NCI-H510A treated with DMSO at 0.1 percent for 48 hours (cell line): Measurements from ENCODE around the gene CITED2.

ENCODE experiments used
- DNase-seq: peaks from one replicate; lab custom pipeline; 2025; lab: John Stamatoyannopoulos, UW

The CITED2 gene

DNA sequence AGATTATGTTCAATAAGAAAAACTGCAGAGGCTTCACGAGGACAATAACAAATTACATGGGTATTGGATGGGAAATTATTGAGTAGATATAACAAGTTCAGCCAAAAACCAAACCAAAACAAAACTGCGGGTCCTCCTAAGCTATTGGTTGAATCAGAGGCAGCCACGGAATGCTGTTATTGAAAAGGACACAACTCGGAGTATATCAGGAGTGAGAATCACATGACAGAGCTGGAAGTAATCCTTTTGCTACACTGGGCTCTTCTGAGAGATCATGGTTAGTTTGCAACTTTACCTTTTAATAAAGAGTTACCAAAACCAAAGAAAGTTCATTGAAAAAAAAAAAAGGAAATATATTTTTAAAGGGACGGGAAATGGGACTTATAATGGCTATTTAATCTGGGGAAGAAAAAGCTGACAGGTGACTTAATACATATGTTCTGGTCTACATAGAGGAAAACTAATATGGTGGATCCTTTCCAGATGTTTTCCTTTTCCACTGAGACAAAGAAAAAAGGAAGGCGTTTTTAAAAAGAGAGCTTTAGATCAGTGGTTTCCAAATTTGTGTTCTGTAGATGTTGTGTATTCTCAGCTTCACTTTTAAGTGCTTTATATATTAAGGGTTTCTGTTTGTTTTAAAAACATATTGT is 6.9 kb upstream of the CITED2 start:
- DNase-seq = no peak

DNA sequence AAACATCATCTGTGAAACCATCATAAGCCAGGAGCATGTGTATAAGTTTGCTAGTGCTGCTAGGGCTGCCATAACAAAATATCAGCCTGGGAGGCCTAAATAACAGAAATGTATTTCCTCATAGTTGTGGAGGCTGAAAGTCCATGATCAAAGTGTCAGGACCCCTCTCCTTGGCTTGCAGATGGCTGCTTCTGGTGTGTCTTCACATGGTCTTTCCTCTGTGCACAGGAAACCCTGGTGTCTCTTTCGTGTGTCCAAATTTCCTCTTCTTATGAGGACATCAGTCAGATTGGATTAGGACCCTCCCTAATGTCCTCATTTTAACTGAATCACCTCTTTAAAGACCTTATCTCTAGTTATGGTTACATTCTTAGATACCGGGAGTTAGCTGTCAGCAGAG is 6.2 kb upstream of the CITED2 start:
- DNase-seq = no peak

DNA sequence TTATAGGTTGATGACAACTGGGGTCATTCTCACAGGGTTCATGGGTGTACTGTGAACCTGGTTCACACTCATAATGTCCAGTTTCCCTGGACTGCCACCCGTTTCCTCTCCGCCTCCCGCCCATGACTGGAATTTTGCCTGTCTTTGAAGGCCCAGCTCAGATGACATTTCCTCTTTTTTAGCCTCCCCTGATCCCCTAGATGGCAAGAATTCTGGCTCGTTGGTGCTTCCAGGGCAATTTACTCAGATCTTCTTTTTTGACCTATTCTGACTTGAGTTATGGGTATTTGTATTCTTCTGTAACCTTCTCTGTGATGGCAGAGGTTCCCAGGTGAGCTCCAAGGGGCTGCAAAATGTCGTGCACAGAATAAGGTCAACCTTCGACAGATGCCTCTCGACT is 5.7 kb upstream of the CITED2 start:
- DNase-seq = no peak

DNA sequence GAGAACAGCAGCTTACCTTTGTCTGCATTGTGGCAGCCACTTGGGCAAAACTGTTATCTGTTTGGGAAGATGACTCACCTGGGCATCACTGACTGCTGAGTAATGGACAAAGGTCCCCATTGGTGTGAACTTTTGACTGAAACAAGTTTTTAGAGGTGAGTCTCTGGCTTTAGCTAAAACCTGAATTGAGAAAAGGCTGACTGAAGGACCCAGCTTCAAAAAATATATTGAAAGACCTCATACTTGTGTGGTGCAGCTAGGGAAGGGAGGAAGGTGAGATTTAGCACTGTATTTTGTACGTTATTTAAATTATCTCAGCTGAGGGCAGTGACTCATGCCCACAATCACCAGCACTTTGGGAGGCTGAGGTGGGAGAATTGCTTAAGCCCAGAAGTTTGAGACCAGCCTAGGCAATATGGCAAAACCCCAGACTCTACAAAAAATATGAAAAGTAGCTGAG is 4.5 kb upstream of the CITED2 start:
- DNase-seq = no peak

DNA sequence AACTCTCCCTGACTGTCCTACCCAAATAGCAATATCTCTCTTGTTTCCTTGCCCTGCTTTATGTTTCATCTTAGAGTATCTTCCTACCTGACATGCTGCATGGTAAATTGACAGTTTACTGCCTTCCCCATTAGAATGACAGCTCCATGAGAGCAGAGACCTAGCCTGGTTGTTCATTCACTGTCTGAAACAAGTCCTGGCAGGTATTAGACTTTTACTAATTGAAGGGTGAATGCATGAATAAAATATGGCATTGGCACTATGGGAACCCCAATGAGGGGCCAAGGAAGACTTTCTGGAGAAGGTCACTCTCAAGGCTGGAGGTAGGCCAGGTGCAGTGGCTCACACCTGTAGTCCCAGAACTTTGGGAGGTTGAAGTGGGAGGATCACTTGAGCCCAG is 3.8 kb upstream of the CITED2 start:
- no peak for DNase-seq

DNA sequence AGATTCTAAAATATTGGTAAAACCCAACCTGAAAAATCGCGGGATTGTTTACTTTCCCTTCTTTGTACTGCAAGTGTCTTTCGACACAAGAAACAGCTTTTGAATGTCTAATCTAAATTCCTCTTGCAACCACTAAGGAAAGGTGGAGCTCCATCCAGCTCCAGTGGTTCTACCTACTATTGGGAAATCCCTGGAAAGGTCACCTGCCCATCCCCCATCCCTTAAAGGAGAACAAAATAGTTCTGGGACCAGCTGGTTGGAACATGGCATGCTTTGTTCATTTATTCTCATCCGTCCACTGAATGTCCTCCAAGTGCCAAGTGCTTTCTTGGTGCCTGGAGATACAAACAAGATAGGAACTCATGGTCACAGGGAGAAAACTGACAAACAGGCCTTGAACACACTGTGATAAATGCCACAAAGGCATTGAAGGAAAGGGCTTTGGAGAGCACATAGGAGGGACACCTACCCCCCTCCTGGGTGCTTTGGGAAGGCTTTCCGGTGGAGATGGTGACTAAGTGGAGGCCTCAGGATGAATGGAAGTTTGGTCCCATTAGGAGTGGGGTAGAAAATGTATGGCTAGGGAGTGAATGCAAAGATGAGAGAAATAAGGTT is 2.3 kb upstream of the CITED2 start:
- DNase-seq = no peak

DNA sequence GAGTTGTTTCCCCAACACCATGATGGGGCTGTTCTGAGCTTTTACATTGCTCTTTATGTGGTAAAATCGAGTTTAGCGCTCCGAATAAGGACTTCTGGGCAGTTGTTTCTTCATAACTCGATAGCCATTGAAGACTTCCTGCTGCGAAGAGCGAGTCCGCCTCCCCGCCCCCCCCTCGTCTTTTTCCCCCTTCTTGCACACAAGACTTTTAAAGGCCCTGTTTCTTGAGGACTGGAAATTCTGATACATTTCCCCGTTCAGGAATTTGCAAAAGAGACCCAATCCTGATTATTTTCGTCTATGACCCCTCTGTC is 1.5 kb upstream of the CITED2 start:
- DNase-seq = peak; percentile 54

DNA sequence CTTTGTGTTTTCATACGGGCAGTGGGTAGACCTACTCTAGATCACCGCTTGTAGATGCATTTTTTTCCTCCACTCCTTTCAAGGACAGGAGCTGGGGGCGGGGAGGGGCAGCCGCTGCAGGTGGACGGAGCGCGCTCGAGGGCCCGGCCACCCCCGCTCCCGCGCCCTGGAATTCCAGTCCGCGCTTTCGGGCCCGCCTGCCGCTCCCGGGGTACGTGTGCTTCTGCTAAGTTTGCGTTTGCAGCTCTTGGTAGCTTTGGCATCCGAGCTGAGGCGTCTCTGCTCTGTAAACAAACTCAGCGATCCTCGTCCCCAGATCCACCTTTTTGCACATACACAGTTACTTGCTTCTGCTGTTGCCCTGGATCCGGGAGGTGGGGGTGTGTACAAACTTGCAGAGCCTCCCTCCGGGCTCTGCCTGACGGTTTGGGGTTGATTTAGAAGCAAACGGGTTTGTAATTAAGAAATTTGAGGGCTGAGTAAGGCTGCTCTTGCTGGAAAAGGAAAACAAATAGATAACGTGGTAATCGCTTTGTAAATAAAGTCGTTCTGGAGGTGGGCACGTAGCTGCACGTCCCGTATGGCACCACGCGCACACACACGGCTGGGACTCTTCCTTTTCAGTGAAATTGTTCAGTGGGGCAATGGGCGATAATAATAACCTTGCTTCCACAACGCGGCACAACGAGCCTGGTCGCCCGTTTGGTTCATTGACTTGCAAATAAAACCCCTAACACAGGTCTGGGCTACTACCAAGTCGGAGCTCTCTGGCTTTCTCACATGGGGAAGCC is 973 bp upstream of the CITED2 start:
- DNase-seq = peak; percentile 78

DNA sequence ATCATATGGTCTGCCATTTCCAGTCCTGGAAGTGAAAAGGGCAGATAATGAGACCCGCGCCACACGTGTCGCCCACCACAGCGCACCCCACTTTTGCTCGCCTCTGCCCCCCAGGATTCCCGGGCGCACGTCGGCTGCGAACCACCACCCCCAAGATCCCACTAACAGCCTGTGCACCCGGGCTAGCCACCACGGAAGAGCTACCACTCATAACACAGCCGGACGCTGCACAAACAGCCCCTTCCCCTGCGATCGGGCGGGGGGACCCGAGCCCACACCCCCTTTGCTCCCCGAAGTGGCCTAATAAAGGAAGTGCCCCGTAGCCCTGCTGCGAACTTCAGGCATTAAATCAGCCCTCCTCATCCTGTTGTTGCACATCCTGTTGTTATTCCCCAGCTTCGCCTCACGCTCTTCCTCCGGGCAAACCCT is 506 bp downstream of the CITED2 start:
- no peak for DNase-seq

DNA sequence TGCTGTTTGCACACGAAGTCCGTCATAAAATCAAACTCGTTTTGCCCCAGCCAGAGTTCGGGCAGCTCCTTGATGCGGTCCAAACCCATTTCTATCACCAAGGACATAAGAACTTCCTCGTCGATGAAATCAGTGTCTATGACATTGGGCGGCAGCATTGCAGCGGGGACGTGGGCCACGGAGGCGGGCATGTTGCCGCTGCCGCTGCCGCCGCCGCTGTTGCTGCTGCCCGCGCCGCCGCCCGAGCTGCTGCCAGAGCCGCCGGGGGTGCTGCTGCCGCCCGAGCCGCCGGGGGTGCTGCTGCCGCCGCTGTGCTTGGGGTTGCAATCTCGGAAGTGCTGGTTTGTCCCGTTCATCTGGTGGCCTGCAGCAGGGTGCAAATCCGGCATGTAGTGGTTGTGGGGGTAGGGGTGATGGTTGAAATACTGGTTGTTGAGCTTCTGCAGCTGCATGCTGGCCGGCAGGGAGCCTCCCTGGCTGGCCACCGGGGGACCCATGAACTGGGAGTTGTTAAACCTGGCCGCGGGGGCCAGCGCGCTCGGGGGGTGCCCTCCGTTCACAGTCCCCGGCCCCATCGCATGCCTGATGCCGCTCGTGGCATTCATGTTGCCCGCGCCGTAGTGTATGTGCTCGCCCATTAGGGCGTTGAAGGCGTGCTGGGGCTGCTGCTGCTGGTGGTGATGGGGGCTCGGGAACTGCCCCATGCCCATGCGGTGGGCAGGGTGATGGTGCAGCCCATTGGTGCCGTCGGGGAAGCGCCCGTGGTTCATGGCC is 1.1 kb downstream of the CITED2 start:
- DNase-seq = peak; percentile 13

DNA sequence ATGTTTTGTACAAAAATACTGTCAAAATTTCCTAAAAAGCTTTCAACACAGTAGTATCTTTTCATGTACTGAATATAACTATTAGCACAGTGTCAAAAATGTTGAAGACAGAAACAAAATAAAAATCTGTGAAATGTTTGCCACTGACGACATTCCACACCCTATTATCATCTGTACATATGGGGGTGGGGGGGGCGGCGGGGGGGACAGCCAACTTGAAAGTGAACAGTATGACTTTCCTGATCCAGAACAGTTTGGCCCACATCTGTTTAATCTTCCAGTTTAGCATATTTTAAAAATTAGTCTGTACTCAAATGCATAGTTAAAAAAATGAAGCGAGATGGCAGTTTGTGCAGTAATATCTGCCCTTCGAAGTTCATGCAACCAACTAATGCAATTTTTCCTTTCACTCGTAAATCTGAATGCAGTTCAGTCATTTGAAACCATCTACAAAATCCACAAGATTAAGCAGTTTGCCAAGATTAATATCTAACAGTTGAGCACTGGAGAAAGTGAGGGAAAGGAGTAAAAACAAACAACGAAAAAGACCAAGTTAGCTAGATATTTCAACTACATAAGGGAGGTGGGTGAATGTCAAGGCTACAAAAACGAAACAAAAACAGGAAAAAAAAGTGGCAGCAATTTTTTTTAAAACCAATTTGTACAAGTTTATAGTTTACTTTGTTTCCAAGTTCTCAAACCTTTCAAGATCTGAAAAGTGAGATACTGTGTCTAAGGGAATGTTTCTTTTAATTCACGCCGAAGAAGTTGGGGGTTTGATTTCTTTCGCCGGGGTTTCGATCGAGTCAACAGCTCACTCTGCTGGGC is 1.9 kb downstream of the CITED2 start:
- no peak for DNase-seq

DNA sequence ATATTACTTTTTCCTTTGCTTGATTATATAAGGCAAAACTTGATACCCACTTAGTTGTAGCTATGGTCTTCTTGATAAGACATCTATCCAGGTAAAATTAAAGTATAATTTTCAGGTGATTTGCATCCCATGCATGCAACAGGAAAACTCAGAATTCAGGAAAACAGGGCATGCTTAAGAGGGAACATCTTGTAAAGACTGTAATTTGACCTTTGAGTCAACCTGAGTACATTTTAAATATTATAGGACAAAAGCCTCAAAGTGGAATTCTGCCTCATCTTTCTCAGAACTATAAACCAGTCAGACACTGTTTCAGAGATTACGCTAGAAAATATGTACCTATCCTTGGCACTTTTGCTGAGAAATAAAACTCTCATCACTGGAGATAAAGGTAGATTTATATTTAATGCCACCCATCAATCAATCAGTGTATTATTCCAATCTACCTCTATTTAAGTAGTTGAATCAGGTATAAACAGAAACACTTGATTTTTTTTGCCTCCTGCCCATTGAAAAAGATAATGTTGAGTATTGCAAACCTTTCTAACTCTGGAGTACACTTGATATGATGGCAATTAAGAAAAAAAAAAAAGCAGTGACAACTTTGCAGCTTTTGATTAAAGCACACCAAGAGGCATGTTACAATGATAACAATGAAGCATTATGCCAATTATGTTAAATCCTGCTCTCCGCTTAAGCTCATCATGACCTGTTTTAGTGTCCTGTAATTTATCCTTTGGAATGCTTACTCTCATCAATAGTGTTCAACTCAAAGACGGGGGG is 2.8 kb downstream of the CITED2 start:
- no peak for DNase-seq

DNA sequence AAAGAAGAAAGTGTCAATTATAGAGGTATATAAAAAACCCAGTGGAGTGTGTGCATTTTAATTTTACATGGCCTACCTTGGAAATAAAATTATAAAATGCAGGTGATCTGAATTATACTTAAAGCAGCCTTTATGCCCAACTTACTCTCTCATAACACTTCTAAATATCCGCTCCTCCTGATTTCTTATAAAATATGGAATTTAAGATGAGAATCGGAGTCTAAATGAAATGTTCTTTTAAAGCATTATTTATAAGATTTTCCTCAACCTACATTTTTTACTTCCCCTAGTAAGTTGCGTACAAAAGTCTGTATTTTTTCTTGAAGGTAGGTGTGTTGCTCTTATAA is 3.5 kb downstream of the CITED2 start:
- no peak for DNase-seq

DNA sequence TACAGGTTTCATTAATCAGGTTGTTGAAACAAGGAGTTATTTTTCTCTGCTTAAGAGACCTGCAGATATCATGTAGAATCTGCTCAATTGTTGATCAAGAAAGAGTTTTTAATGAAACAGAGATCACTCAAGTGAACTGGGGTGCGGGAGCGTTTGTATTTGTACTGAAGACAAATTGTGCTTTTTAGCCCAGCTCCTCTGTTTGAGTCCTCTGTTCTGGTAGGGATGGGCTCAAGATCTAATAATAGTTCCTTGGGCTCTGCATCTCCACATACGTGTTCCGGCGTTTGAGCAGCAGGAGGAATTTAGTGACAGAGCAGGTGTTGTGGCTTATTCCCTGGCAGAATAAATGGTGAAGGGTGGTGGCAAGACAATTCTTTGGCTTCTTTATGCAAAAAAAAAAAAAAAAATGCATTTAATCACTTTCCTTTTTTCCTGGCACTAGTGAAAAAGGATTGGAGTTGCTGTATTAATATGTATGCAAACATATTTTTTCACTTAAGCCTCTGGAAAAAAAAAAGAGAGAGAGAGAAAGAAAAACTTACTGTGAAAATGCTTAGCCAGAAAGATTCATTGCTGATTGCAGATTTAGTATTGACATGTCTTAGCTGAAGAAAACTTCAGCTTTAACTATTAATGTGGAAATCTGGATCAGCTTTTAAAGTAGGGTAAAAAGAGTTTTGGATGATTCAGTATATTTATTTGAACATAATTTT is 4.0 kb downstream of the CITED2 start:
- no peak for DNase-seq

DNA sequence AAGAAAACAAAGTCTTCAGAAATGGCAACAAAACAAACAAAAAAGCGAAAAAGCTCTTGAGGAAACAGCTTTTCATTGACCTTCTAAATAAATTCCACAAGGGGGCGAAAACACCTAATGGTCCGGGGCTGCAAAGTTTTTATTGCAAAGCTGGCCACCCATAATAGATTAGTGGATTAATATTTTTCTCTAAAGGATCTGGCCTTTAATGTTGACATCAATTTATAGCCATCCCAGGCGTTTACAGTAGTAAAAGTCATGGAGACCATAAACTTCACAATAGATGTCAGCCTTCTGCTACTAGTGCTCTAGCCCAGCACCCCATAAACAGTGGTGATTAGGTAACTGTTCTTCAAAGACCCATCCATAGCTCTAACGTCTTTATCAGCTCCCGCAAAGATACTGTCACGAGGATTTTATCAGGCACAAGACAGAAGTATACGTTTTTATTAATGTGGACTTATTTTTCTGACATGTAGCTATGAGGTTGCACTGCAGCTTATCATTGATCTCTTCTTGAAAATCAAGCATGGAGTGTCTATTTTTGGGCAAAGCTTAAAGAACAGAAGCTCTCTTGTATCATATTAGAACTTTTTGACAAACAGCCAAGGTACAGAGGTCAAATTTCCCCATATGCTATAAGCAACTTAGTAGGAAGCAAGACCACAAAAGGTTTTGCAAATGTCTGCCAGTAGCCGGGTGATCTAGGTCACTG is 4.7 kb downstream of the CITED2 start:
- peak; percentile 73 for DNase-seq

DNA sequence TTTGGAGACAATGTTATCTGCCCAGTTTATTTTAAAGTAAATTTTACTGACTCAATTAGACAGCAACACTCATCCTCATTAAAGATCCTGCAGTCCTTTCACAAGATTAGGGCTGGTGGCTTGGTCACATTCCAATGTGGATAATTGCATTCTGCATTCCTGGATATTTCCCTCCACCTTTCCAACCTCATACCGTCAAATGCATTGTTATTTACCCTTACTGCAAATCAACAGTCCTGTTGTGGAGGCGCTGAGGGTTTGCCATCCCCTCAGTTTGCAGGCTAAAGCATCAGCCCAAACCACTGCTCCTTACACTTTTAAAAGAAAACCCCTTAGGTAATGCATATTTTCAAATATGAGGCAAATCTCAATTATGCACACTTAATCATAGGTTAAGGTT is 5.4 kb downstream of the CITED2 start:
- DNase-seq = no peak

DNA sequence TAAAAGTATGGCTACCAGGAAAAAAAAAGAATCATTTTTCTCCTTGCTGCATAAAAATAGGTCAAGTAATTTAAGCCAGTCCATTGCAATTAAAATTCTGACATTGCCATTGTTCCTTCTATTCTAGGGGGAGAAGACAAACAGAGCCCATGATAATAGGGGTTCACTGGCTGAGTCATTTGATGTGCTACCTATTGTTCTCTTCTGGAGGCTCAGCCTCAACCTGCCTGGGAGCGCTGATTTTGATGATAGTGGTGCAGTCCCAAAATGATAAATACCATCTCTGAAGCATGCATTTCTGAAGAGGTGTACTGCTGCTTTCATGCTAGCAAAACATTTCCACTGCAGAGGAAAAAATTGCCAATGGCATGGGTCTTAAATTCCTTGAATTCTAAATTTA is 5.8 kb downstream of the CITED2 start:
- DNase-seq = no peak

DNA sequence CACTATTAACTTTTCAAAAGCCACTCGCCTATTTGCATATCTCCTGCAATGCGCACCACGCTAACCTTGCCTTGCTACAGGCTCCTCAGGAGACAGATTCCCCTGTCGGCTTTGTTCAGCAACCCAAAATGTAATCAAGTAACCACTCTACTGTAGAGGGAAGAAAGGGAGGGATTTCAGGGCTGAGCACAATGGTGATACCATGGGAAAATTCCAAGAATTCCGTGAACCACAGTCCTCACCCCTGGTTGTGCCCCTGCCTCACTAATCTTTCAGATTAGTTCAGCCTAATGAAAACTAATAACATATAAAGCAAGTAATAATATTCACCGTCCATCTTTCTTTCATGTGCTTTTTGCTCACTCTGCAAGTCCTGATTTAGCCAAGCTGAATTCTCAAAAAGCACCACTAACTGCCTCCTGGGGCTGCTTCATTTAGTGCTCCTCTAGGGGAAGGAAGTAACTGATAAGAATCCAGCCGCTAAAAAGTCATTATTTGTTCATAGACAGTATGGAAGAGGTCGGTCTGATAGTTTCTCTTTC is 6.6 kb downstream of the CITED2 start:
- DNase-seq = no peak

DNA sequence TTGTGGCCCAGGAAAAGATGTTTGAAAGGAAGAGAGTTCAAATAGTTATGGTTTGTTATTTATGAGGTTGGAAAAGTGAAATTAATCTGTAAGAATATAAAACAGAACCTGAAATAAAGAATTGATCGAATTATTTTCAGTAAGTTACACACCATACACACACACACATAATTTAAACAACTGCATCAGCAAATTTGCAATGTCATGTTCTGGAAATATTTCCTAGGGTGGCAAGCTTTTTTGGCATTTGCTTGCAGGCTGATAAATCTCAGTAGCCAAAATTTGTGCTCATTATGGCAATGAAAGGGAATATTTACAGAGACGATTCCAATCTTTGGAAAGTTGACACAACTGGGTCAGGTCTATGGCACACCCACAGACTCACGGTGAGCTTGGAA is 9.5 kb downstream of the CITED2 start:
- no peak for DNase-seq
